GM18858 (cell line): ENCODE results near the gene AWAT1.
A peak's percentile ranks its signal among the peaks of the same experiment; 100 is the strongest.
"Not testable (repeated sequence)": the region's sequence is repeated elsewhere in the genome, so short reads cannot be mapped to it uniquely, and the experiment has no call there.

ENCODE experiments used
- ATAC-seq: cut with Tn5 transposase; IDR thresholded peaks from one replicate; pipeline ENCODE4 v1.9.1; 2021; ENCODE audit not compliant: unreplicated experiment

The AWAT1 gene

GRCh38 chrX:70260104-70260503, 25.6 kb downstream of the AWAT1 start, which contains the start of gene P2RY4:
TSS of gene P2RY4 (minus strand) at chrX:70260204. CDS start at chrX:70259624, 580 bp downstream.
- no peak for ATAC-seq

GRCh38 chrX:70262952-70263567, 28.6 kb downstream of the AWAT1 start:
- ATAC-seq = peak; percentile 84

DNA sequence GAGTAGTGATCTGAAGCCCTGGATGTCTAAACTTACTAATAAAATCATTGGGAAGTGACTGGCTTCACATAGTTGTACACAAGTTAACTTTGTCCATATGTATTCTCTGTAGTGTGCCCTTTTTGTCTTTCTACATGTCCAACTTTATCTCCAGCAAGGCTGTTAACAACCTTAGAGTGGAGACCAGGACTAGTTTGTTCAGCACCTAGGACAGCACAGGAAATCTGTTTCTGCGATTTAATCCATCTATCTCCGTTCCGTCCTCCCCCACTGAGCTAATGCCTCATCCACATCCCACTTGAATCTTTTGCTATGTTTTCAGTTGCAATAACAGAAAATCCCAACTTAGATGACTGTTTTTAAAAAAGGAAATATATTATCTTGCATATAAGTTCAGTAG, 30.3 kb downstream of the AWAT1 start:
- no peak for ATAC-seq

GRCh38 chrX:70268034-70268433, 33.6 kb downstream of the AWAT1 start, which contains the start of gene ARR3:
TSS of gene ARR3 (plus strand) at chrX:70268334. CDS start at chrX:70269386, 1,052 bp downstream.
- ATAC-seq = no peak

GRCh38 chrX:70274029-70274428, 39.6 kb downstream of the AWAT1 start:
- not testable (repeated sequence) for ATAC-seq

DNA sequence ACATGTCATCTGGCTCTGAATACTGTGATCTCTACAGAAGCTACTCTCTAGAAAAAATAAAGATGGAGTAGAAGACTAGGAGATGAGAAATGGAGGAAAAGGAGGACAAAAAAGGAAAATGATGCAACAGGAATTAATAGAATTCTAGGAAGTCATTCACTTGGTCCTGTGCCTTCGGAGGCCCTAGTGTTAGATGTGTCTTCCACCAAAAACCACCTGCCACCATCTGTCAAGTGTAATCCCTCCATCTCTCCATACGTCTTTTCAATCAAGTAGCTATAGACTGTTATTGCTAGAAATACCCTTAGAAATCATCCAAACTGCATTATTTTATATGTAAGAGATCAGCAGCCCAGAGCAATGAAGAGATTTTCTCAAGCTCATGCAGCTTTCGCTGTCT, 44.6 kb downstream of the AWAT1 start:
- no peak for ATAC-seq

DNA sequence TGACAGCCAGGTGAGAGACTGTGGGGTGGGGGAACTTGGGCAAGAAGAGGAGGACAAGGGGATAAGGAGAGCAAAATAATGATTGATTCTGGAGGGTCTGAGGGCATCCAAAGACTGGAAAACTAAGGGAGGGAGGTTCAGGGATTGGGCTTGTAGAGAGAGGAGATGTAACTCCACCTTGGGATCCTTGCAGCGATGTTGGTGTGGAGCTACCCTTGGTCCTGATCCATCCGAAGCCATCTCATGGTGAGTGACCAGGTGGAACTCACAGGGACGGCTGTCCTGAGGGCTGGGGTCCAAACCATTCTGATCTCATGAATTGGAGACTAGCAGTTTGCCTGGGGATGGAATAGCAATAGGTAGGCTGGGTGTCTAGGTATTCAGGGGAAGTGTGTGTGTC, 46.1 kb downstream of the AWAT1 start:
- ATAC-seq = no peak

DNA sequence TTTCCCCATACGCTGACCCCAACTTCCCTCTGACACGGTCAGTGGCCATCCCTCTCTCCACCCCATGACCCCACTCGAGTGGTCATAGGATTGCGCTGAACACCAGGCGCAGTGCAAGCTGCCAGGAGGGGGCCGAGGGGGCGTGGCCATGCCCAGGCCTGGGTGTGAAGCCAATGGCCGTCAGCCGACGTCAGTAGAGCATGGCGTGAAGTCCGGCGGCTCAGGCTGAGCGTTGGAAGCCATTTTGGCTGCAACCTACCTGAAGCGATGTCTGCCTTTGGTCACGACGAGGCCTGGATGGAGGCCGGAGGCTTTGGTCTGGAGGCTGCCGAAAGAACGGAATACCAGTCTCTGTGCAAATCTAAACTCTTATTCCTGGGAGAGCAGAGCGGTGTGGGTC, 47.5 kb downstream of the AWAT1 start, which contains the start of gene RAB41:
Gene RAB41 (plus strand): TSS at position 222 of the 400 bp plus-strand sequence. CDS start 46 bp downstream, at position 268.
- no peak for ATAC-seq

- no peak for ATAC-seq
Measured at GRCh38 chrX:70289168-70289792, 54.8 kb downstream of the AWAT1 start.
